AG09309 (cell line): ENCODE data around the gene GREM2.

ENCODE experiments used
- DNase-seq: peaks from one replicate; pipeline ENCODE4 v3.0.0-alpha.2; 2010; ENCODE audit warnings: low read depth
- H3K4me3 ChIP-seq: 2 replicates; pipeline ENCODE4 v1.5.1; 2011; ENCODE audit warnings: mild to moderate bottlenecking, low read depth, low read length, moderate library complexity; ENCODE audit not compliant: control insufficient read depth
- TF ChIP-seq, protein P1 (sequence below): IDR thresholded peaks from 2 replicates; pipeline ENCODE4 v1.5.1; 2011; ENCODE audit warnings: mild to moderate bottlenecking, low read depth, low read length, inconsistent platforms; ENCODE audit not compliant: insufficient read depth, control insufficient read depth; ENCODE audit errors: missing control alignments

GREM2 gene

DNA sequence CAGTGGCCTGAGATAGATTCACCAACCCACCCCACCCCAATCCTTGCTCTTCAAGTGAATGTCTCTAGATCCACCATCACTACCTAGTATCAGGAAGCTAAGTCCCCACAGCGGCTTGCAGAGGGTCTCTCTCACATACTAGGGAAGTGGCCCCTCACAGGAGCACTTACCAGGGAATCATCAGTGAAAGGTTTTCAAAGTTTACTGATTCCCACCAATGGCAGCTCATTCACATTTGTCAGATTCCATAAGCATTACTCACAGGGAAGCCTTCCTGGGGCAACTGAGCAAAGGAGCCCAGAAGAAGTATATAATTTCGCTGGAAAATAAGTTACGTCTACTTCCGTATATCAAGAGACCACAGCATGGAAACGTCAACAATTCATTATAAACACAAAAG lies 120.8 kb downstream of the GREM2 start:
- H3K4me3 ChIP-seq: no peak overlapping the region
- TF ChIP-seq, protein P1, sequence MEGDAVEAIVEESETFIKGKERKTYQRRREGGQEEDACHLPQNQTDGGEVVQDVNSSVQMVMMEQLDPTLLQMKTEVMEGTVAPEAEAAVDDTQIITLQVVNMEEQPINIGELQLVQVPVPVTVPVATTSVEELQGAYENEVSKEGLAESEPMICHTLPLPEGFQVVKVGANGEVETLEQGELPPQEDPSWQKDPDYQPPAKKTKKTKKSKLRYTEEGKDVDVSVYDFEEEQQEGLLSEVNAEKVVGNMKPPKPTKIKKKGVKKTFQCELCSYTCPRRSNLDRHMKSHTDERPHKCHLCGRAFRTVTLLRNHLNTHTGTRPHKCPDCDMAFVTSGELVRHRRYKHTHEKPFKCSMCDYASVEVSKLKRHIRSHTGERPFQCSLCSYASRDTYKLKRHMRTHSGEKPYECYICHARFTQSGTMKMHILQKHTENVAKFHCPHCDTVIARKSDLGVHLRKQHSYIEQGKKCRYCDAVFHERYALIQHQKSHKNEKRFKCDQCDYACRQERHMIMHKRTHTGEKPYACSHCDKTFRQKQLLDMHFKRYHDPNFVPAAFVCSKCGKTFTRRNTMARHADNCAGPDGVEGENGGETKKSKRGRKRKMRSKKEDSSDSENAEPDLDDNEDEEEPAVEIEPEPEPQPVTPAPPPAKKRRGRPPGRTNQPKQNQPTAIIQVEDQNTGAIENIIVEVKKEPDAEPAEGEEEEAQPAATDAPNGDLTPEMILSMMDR: no peak
- no peak for DNase-seq

DNA sequence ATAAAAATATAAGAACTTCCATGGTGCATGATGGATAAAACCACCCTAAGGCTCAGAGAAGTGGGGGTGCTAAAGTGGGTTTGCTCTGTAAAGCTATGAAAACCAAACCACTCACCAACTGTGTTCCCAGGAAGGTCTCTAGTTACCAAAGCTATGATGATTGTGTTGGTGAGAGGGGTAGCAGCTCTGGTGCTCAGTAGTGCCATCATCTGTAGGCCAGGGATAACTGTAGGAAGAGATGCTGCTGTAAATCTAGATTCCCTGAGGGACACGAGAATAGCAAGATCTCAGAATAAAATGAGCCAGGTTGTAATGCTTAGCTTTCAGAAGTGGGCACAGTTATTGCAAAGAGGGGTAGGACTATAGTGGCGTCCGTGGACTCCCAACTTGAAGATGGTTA lies 124.5 kb downstream of the GREM2 start:
- DNase-seq: no peak
- TF ChIP-seq, protein P1: no peak
- H3K4me3 ChIP-seq: no peak overlapping the region

DNA sequence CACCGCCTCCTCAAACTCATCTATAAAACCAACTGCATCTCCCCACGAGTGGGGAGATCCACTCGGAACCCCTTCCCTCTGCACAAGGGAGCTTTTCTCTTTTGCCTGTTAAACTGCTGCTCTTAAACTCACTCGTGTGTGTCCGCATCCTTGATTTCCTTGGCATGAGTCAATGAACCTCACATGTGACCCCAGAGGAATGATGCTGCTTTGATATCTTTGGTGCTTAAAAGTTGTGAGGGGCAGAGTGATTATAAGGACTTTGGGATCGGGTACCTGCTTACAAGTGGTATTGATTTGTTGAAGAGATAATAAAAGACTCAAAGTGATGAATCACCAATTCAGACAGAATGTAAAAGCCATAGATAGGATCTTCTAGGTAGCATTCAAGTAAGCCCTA lies 125.3 kb downstream of the GREM2 start:
- TF ChIP-seq, protein P1: no peak
- no peak for DNase-seq
- H3K4me3 ChIP-seq: no peak overlapping the region

DNA sequence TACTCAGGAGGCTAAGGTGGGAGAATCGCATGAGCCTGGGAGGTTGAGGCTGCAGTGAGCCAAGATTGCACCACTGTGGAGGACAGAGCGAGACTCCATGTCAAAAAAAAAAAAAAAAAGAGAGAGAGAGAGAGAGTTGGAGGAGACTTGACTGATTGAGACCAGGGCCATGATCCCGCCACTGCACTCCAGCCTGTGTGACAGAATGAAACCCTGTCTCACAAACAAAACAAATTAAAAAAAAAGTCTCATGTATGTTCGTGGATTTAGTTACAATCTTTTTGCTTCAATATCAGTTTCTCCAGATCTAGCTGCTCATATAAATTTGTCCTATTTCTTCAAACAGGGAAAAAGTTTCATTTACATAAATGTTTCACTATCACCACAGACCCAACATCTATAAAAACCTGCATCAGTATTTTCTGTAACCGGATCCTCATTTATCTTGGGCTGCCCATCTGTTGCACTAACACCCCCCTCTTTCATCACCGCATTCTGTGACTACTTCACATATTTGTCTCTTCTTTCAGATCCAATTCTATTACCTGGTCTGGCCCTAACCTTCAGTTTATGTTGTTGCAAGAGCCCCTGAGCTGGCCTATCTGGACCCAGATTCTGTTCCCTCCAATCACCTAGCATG lies 127.0 kb downstream of the GREM2 start:
- TF ChIP-seq, protein P1: no peak
- no peak overlapping the region for H3K4me3 ChIP-seq
- no peak for DNase-seq

DNA sequence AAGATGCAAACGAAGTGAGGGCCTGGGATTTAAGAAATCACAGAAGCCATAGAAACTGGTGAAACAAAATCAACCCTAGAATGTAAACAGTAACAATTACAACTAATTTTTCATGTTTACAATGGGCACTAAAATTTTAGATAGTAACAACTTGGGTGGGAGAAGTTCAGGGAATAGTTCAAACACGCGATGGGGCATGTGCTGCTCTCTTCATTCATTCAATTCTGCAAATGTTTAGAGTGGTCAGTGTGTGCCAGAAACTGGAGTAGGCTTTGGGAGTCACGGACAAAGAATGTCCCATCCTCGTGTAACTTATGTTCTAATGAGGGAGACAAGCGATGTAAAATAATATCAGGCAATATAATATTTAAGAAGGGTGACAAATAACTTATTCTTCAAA lies 133.4 kb downstream of the GREM2 start:
- TF ChIP-seq, protein P1: no peak
- no peak overlapping the region for H3K4me3 ChIP-seq
- DNase-seq: no peak

DNA sequence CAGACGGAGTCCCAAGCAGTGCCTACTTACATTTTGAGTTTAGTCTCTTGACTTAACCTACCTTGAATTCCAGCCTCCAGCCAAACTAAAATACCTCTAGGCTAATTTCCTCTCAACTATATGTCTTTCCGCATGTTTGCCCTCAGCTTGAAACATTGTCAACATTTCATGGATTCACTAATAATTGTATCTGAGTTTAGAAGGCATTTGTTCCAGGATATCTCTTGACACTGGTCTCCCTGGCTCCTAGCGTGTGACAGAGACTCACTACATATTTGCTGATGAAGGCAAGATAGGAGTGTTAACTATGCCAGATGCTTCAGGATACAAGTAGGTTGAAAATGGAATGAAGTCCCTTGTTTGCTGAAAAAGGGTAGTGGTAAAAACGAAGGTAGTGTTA lies 136.1 kb downstream of the GREM2 start:
- no peak overlapping the region for H3K4me3 ChIP-seq
- TF ChIP-seq, protein P1: no peak
- no peak for DNase-seq
